Omental fat pad (tissue), 4 donors: Measurements from ENCODE around the gene IFNAR1. TPM values are rescaled to one million over a fixed set of nuclear protein-coding genes. Genes with fewer than 3 reads are reported as not detected.

Experiments
- ATAC-seq: fragments of 150-250 bp; one replicate; pipeline ENCODE4 v1.9.1; 2016; ENCODE audit warnings: mild to moderate bottlenecking, moderate library complexity; ENCODE audit not compliant: low FRiP score
- DNase-seq: peaks from one replicate; pipeline ENCODE4 v3.0.0-alpha.2; 2019; ENCODE audit warnings: low spot score
- CTCF ChIP-seq, 3 donors: fragments of 450-650 bp; IDR thresholded peaks; one replicate each; pipeline ENCODE4 v1.5.1; 2016 to 2017; ENCODE audit warnings: antibody characterized with exemption in 3 of 3, mild to moderate bottlenecking in 3 of 3, moderate library complexity in 2 of 3
- total RNA-seq, 4 donors: library from RNA; depleted of rRNA; stranded (reverse); fragments of >200 nt; gene quantifications; one replicate each; pipeline ENCODE4 v1.1.0, GENCODE V29; 2016

IFNAR1 gene
- total RNA-seq, 4 donors from 2014 or later, result 36.2 to 53.3 (median 42.4) TPM

GRCh38 chr21:33327792-33328433 is 3.1 kb downstream of the IFNAR1 start:
- no peak for ATAC-seq
- DNase-seq, result no peak
- no peak for TF ChIP-seq CTCF (IDR thresholded peaks at IDR 0.05)

GRCh38 chr21:33330726-33331125 is 6.0 kb downstream of the IFNAR1 start:
- ATAC-seq, result no peak
- TF ChIP-seq CTCF (IDR thresholded peaks at IDR 0.05), result no peak

GRCh38 chr21:33332143-33332542 is 7.4 kb downstream of the IFNAR1 start:
- ATAC-seq, result no peak
- no peak for DNase-seq
- no peak for TF ChIP-seq CTCF (IDR thresholded peaks at IDR 0.05)

More at GRCh38 chr21:33330726-33331125, 6.0 kb downstream of the IFNAR1 start:
- no peak for DNase-seq

GRCh38 chr21:33334191-33334590 is 9.4 kb downstream of the IFNAR1 start:
- no peak for ATAC-seq
- TF ChIP-seq CTCF (IDR thresholded peaks at IDR 0.05), result no peak
- DNase-seq, result no peak

- no peak for TF ChIP-seq CTCF (IDR thresholded peaks at IDR 0.05)
- ATAC-seq (no peak), DNase-seq (no peak)
Measured at GRCh38 chr21:33334824-33335223, 10.1 kb downstream of the IFNAR1 start.

GRCh38 chr21:33339135-33339534 is 14.4 kb downstream of the IFNAR1 start:
- ATAC-seq, result no peak
- no peak for DNase-seq
- no peak for TF ChIP-seq CTCF (IDR thresholded peaks at IDR 0.05)

GRCh38 chr21:33339918-33340317 is 15.1 kb downstream of the IFNAR1 start:
- DNase-seq (no peak), ATAC-seq (no peak)
- no peak for TF ChIP-seq CTCF (IDR thresholded peaks at IDR 0.05)
